Activated CD8-positive, alpha-beta memory T cell treated with anti-CD3 and anti-CD28 coated beads, Interleukin-2, amount 50 U/mL, for 24 hours (primary cell): ENCODE results near the gene LRRC52.

ENCODE experiments used
- DNase-seq: peaks from one replicate; pipeline ENCODE4 v3.0.0-alpha.2; 2020; ENCODE audit errors: extremely low read depth

LRRC52 gene

GRCh38 chr1:165537356-165538109, 6.3 kb upstream of the LRRC52 start:
- no peak for DNase-seq

- no peak for DNase-seq
These were observed 4.5 kb upstream of the LRRC52 start for GRCh38 chr1:165539306-165539705.

- DNase-seq = no peak
These were observed 3.9 kb upstream of the LRRC52 start for GRCh38 chr1:165539908-165540307.

GRCh38 chr1:165542015-165542631, 1.7 kb upstream of the LRRC52 start:
- no peak for DNase-seq

- DNase-seq = no peak
These were observed 1.2 kb upstream of the LRRC52 start for GRCh38 chr1:165542647-165543046.

GRCh38 chr1:165544996-165545395, 1.2 kb downstream of the LRRC52 start:
- no peak for DNase-seq

- DNase-seq = no peak
These were observed 2.2 kb downstream of the LRRC52 start for GRCh38 chr1:165545974-165546373.

GRCh38 chr1:165549973-165550372, 6.2 kb downstream of the LRRC52 start:
- no peak for DNase-seq

- DNase-seq = no peak
These were observed 7.7 kb downstream of the LRRC52 start for GRCh38 chr1:165551469-165551868.

- DNase-seq = no peak
These were observed 17.3 kb downstream of the LRRC52 start for GRCh38 chr1:165560883-165561656.

- no peak for DNase-seq
These were observed 18.8 kb downstream of the LRRC52 start for GRCh38 chr1:165562571-165562970.

GRCh38 chr1:165563551-165563950, 19.8 kb downstream of the LRRC52 start:
- DNase-seq = no peak

GRCh38 chr1:165564561-165564960, 20.8 kb downstream of the LRRC52 start:
- no peak for DNase-seq

- DNase-seq = no peak
These were observed 22.1 kb downstream of the LRRC52 start for GRCh38 chr1:165565751-165566490.

- DNase-seq = no peak
These were observed 26.3 kb downstream of the LRRC52 start for GRCh38 chr1:165570078-165570477.

GRCh38 chr1:165573787-165574186, 30.0 kb downstream of the LRRC52 start:
- no peak for DNase-seq

- DNase-seq = no peak
These were observed 30.5 kb downstream of the LRRC52 start for GRCh38 chr1:165574295-165574694.

GRCh38 chr1:165575468-165576099, 31.8 kb downstream of the LRRC52 start:
- no peak for DNase-seq

GRCh38 chr1:165576536-165576935, 32.7 kb downstream of the LRRC52 start:
- DNase-seq = no peak

- DNase-seq = no peak
These were observed 33.9 kb downstream of the LRRC52 start for GRCh38 chr1:165577707-165578106.
